CD4-positive, alpha-beta T cell treated with Interleukin-6 at 100 ng/mL for 8 hours (primary cell): ENCODE data around the gene PDLIM1.

Experiments
- DNase-seq: peaks from one replicate; pipeline ENCODE4 v3.0.0-alpha.2; 2020; ENCODE audit warnings: mixed read lengths, low spot score

Gene PDLIM1

DNA sequence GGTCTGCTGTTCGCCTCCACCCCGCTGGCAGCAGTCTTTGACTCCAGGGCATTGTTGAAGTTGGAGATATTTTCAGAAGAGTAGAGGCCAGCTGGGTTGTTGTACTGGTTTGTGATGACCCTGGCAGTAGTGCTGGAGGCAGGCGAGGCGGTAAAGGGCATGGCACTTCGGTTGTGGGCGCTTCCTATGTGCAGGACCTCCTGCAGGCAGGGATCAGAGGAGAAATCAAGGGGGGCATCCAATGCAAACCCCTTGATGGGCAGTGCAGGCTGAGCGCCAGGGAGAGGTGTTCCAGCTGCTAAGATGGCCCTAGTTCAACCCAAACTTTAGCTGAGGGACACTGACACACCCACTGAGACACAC lies 27.0 kb downstream of the PDLIM1 start:
- DNase-seq = no peak

- no peak for DNase-seq
Observed at GRCh38 chr10:95262763-95263518, 27.9 kb downstream of the PDLIM1 start.

GRCh38 chr10:95261926-95262325 lies 28.9 kb downstream of the PDLIM1 start:
- DNase-seq = no peak

- no peak for DNase-seq
Observed at GRCh38 chr10:95260909-95261552, 29.8 kb downstream of the PDLIM1 start.

DNA sequence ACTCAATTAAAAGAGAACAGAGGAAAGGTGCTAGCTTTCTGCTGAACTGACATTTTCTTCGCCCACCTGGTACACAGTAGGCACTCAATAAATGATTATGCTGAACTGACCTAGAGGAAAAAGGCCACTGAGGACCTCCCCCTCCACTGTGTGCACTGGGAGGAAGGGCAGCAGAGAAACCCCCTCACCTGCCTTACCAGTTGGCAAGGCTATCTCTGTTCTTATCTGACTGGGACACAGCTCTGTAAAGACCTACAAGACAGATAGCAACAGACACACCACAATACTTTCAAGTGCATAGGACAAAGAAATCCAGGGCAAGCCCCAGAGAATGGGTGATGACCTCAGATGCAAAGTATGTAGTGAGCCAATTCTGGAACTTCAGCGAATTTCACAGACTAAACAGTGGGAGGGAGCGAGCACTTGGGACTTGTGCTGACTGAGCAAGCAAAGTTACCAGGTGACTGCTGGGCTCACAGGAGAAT lies 30.4 kb downstream of the PDLIM1 start:
- no peak for DNase-seq

- DNase-seq = no peak
Observed at GRCh38 chr10:95257849-95258248, 33.0 kb downstream of the PDLIM1 start.

DNA sequence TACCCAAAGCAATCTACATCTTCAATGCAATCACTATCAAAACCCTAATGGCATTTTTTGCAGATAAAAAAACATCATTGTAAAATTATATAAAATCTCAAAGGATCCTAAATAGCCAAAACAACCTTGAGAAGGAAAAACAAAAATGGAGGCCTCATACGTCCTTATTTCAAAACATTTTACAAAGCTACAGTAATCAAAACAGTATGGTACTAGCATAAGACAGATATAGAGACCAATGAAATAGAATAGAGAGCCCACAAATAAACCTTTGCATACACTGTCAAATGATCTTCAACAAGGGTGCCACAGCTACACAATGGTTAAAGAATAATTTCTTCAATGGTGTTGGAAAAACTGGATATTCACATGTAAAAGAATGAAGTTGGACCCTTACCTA lies 34.5 kb downstream of the PDLIM1 start:
- no peak for DNase-seq

GRCh38 chr10:95254629-95255028 lies 36.2 kb downstream of the PDLIM1 start:
- no peak for DNase-seq

GRCh38 chr10:95253686-95254085 lies 37.1 kb downstream of the PDLIM1 start:
- DNase-seq = no peak

- DNase-seq = no peak
Observed at GRCh38 chr10:95253007-95253406, 37.8 kb downstream of the PDLIM1 start.

GRCh38 chr10:95250856-95251255 lies 39.9 kb downstream of the PDLIM1 start:
- no peak for DNase-seq

DNA sequence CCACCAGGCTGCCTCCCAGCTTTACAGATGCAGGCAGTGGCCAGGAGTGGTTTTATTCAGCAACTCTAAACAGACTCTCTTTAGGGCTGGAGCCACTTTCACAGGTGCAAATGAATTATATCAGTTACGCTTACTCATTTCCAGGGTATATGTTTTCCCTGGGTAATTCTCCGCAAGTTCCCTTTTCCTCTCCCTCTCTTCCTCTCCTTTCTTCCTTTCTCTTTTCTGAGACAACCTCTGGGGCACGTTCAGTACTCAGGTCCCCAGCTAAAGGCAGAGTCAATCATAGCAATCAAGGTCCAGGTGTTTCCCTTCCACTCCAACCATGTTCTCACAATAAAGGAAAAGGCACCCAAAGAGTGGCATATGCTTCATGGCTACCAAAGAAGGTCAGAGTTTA lies 41.3 kb downstream of the PDLIM1 start:
- DNase-seq = no peak

DNA sequence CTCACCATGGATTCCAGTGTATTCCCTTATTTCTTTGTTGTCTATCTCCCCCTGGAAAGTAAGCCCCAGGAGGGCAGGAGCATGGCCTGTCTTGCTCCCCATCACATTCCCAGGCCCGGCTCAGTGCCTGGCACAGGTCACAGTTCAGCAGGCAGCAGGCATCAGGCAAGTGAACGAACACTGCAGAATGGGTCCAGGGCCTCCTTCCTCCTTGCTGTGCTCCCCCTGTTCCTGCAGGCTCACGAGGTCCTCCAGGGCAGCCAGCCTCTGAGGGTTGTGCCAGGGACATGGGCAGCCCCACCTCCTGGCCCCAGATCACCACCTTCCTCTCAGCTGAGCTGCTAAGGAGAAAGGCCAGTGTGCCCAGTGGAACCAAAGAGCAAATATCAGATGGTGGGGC lies 41.8 kb downstream of the PDLIM1 start:
- DNase-seq = no peak

- DNase-seq = no peak
Observed at GRCh38 chr10:95247881-95248583, 42.8 kb downstream of the PDLIM1 start.

DNA sequence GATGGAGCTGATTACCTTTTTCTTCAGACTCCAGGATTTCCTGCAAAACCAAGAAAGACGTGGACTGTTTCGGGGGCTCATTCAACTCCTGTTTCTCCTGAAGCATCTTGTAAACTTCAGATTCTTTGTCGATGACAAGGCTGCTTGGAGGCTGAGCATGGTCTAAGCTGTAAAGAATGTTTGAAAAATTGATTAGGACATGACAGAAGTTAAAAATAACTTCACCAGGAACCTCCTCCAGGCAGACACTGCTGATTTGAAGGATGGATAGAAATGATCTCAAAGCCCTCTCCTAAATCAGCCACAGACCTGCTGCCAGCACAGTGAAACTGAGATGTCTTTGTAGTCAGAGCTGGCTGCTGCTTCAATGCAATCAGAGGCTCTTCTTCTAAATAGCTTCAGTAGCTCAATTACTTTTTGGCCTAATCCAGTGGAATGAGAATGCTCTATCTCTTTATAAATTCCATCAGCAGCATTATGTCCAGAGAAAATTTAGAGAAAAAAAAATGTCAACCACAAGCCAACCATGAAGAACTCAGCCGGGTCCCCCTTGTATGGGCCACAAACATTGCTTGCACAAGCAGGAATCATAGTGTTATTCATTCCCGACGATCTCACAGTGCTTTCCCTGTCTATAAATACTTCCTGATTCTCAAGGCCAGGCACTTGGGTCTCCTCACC lies 43.5 kb downstream of the PDLIM1 start:
- DNase-seq = no peak

- peak; percentile 27 for DNase-seq
Observed at GRCh38 chr10:95246582-95247051, 44.2 kb downstream of the PDLIM1 start.

- no peak for DNase-seq
Observed at GRCh38 chr10:95245425-95246055, 45.3 kb downstream of the PDLIM1 start.

GRCh38 chr10:95244152-95244551 lies 46.7 kb downstream of the PDLIM1 start:
- DNase-seq = no peak

GRCh38 chr10:95243318-95243617 lies 47.5 kb downstream of the PDLIM1 start:
- DNase-seq = no peak

DNA sequence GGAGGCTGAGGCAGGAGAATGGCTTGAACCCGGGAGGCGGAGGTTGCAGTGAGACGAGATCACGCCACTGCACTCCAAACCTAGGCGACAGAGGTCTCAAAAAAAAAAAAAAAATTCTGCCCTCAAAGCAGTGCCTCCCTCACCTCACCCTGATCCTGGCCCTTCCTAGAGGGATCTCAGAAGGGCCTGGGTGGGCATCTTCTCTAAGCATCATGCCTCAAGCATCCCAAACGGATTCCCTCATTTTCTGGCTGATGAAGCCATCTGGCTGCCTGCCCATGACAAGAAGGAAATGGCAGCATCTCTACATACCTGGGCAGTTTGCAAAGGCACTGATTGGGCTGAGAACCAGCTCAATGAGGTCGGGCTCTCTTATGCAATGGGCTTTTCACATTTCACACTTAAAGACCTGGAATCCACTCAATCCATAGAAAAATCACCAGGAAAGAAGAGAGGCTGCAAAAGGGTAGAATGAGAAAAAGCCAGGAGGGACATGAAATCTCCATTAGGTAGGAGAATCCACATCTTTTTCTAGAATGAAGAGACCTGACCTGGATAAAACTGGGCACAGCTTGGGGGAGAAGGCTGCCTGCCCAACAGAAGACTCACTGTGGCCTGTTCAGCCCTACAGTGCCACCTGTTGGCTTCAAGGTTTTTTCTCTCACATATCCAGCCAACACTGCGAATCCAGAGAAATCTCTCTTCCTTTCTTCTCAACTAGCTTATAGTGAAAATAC lies 48.1 kb downstream of the PDLIM1 start:
- no peak for DNase-seq

DNA sequence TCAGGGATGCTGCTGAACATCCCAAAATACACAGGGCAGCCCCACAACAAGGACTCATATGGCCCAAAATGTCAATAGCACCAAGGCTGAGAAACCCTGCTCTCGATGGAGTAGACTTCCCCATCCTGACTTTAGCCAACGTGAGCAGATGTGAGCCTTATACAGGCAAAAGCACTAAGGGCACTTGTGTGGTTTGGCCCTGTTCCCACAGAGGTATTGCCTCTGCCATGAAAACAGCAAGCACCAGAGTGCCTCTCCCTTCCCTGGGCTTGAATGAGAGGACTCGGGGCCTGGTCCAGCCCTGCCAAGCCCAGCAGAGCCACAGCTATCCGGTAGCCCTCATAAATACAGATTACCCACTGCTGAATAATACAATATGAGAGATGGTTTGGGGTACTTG lies 49.3 kb downstream of the PDLIM1 start:
- DNase-seq = no peak
